Measurements from ENCODE around the gene CBLC.

GRCh38 chr19:44729516-44730033 is 48.1 kb upstream of the CBLC start:
- no peak for TF ChIP-seq ARNTL (CRISPR knock-in tag; IDR thresholded peaks at IDR 0.05; ENCODE audit: borderline replicate concordance, low read depth)
- TF ChIP-seq ISL1 (CRISPR knock-in tag; IDR thresholded peaks at IDR 0.05), result no peak
- no peak for TF ChIP-seq CREB5 (CRISPR knock-in tag; IDR thresholded peaks at IDR 0.05; ENCODE audit: low read depth)
- TF ChIP-seq PPARA (CRISPR knock-in tag; IDR thresholded peaks at IDR 0.05; ENCODE audit: borderline replicate concordance), result no peak
- no peak for TF ChIP-seq ESRRG (CRISPR knock-in tag; IDR thresholded peaks at IDR 0.05)
- no peak for TF ChIP-seq ZC3H10 (CRISPR knock-in tag; IDR thresholded peaks at IDR 0.05)
- no peak for TF ChIP-seq PATZ1 (CRISPR knock-in tag; IDR thresholded peaks at IDR 0.05; ENCODE audit: borderline replicate concordance)
- TF ChIP-seq ZFP3 (CRISPR knock-in tag; IDR thresholded peaks at IDR 0.05), result no peak
- TF ChIP-seq SNAI2 (CRISPR knock-in tag; IDR thresholded peaks at IDR 0.05), result no peak
- TF ChIP-seq TCF4 (CRISPR knock-in tag; IDR thresholded peaks at IDR 0.05; ENCODE audit: borderline replicate concordance), result no peak
- no peak for TF ChIP-seq RARB (CRISPR knock-in tag; IDR thresholded peaks at IDR 0.05)
